ENCODE data around the gene FRMPD4.
"Not testable (repeated sequence)": the region's sequence is repeated elsewhere in the genome, so short reads cannot be mapped to it uniquely, and the experiment has no call there.

FRMPD4 gene

GRCh38 chrX:12526306-12526705 lies 388.0 kb downstream of the FRMPD4 start:
- no peak for DNase-seq (ENCODE audit: low read depth)

GRCh38 chrX:12538096-12538495 lies 399.8 kb downstream of the FRMPD4 start:
- DNase-seq (ENCODE audit: low read depth): not testable (repeated sequence)

GRCh38 chrX:12542251-12542650 lies 404.0 kb downstream of the FRMPD4 start:
- DNase-seq (ENCODE audit: low read depth): not testable (repeated sequence)

- DNase-seq (ENCODE audit: low read depth): no peak
These were observed 410.1 kb downstream of the FRMPD4 start for GRCh38 chrX:12548341-12548740.

GRCh38 chrX:12548746-12549145 lies 410.5 kb downstream of the FRMPD4 start:
- DNase-seq (ENCODE audit: low read depth): peak; percentile 49

- no peak for DNase-seq (ENCODE audit: low read depth)
These were observed 415.9 kb downstream of the FRMPD4 start for GRCh38 chrX:12554206-12554605.

- DNase-seq (ENCODE audit: low read depth): peak; percentile 32
These were observed 424.8 kb downstream of the FRMPD4 start for GRCh38 chrX:12563121-12563520.

- DNase-seq (ENCODE audit: low read depth): no peak
These were observed 425.9 kb downstream of the FRMPD4 start for GRCh38 chrX:12564221-12564620.

GRCh38 chrX:12567857-12568256 lies 429.6 kb downstream of the FRMPD4 start:
- peak; percentile 24 for DNase-seq (ENCODE audit: low read depth)

GRCh38 chrX:12570859-12571501 lies 432.7 kb downstream of the FRMPD4 start:
- no peak for DNase-seq (ENCODE audit: low read depth)

GRCh38 chrX:12579311-12579710 lies 441.0 kb downstream of the FRMPD4 start:
- DNase-seq (ENCODE audit: low read depth): no peak

GRCh38 chrX:12580548-12580947 lies 442.3 kb downstream of the FRMPD4 start:
- peak; percentile 77 for DNase-seq (ENCODE audit: low read depth)

- DNase-seq (ENCODE audit: low read depth): no peak
These were observed 443.3 kb downstream of the FRMPD4 start for GRCh38 chrX:12581546-12581945.

- DNase-seq (ENCODE audit: low read depth): no peak
These were observed 444.4 kb downstream of the FRMPD4 start for GRCh38 chrX:12582649-12583048.

GRCh38 chrX:12583543-12583942 lies 445.3 kb downstream of the FRMPD4 start:
- no peak for DNase-seq (ENCODE audit: low read depth)

- no peak for DNase-seq (ENCODE audit: low read depth)
These were observed 457.4 kb downstream of the FRMPD4 start for GRCh38 chrX:12595720-12596119.

GRCh38 chrX:12610079-12610478 lies 471.8 kb downstream of the FRMPD4 start:
- peak; percentile 86 for DNase-seq (ENCODE audit: low read depth)

- DNase-seq (ENCODE audit: low read depth): no peak
These were observed 473.2 kb downstream of the FRMPD4 start for GRCh38 chrX:12611471-12611870.

GRCh38 chrX:12614266-12614665 lies 476.0 kb downstream of the FRMPD4 start:
- no peak for DNase-seq (ENCODE audit: low read depth)

GRCh38 chrX:12615061-12615460 lies 476.8 kb downstream of the FRMPD4 start:
- no peak for DNase-seq (ENCODE audit: low read depth)

GRCh38 chrX:12617241-12617640 lies 479.0 kb downstream of the FRMPD4 start:
- no peak for DNase-seq (ENCODE audit: low read depth)

- no peak for DNase-seq (ENCODE audit: low read depth)
These were observed 509.0 kb downstream of the FRMPD4 start for GRCh38 chrX:12647230-12647629.

- DNase-seq (ENCODE audit: low read depth): no peak
These were observed 510.7 kb downstream of the FRMPD4 start for GRCh38 chrX:12648995-12649394.

- no peak for DNase-seq (ENCODE audit: low read depth)
These were observed 519.2 kb downstream of the FRMPD4 start for GRCh38 chrX:12657433-12657832.

All from ELR (cell line).